Stimulated activated CD8-positive, alpha-beta memory T cell treated with anti-CD3 and anti-CD28 coated beads, Interleukin-7, amount 100 ng/mL, for 1 hour (primary cell): ENCODE data around the gene RPTOR.
"Not testable (repeated sequence)": the region's sequence is repeated elsewhere in the genome, so short reads cannot be mapped to it uniquely, and the experiment has no call there.

Source experiments
- DNase-seq, 2 donors: peaks; one replicate each; pipeline ENCODE4 v3.0.0-alpha.2; 2020; ENCODE audit warnings: low read depth in 2 of 2

RPTOR gene

GRCh38 chr17:80814491-80814890 is 269.9 kb downstream of the RPTOR start:
- DNase-seq, result no peak

GRCh38 chr17:80815151-80815681 is 270.6 kb downstream of the RPTOR start:
- DNase-seq, result no peak

- not testable (repeated sequence) for DNase-seq
Measured at GRCh38 chr17:80815718-80816117, 271.1 kb downstream of the RPTOR start.

- no peak for DNase-seq
Measured at GRCh38 chr17:80816241-80817103, 271.8 kb downstream of the RPTOR start.

- DNase-seq, result no peak
Measured at GRCh38 chr17:80817321-80817845, 272.7 kb downstream of the RPTOR start.

GRCh38 chr17:80817861-80818260 is 273.2 kb downstream of the RPTOR start:
- DNase-seq, result no peak

- no peak for DNase-seq
Measured at GRCh38 chr17:80818871-80819270, 274.2 kb downstream of the RPTOR start.

- DNase-seq, result no peak
Measured at GRCh38 chr17:80819422-80820164, 275.0 kb downstream of the RPTOR start.

GRCh38 chr17:80820331-80820730 is 275.7 kb downstream of the RPTOR start:
- DNase-seq, result no peak

- no peak for DNase-seq
Measured at GRCh38 chr17:80821546-80821945, 276.9 kb downstream of the RPTOR start.

GRCh38 chr17:80822021-80822699 is 277.5 kb downstream of the RPTOR start:
- DNase-seq, result no peak

- no peak for DNase-seq
Measured at GRCh38 chr17:80822700-80823410, 278.2 kb downstream of the RPTOR start.

- no peak for DNase-seq
Measured at GRCh38 chr17:80824549-80825470, 280.2 kb downstream of the RPTOR start.

GRCh38 chr17:80825471-80826345 is 281.1 kb downstream of the RPTOR start:
- no peak for DNase-seq

- no peak for DNase-seq
Measured at GRCh38 chr17:80826346-80826954, 281.8 kb downstream of the RPTOR start.

GRCh38 chr17:80826955-80827645 is 282.5 kb downstream of the RPTOR start:
- DNase-seq, result no peak

- no peak for DNase-seq
Measured at GRCh38 chr17:80827646-80828643, 283.3 kb downstream of the RPTOR start.
